Measurements from ENCODE around the gene SATB2.

- TF ChIP-seq CTCF (IDR thresholded peaks at IDR 0.05; ENCODE audit: low read depth, low read length, poor library complexity, severe bottlenecking) (no peak), EZH2phosphoT487 (IDR thresholded peaks at IDR 0.05; ENCODE audit: borderline replicate concordance, low read length) (no peak)
Observed at GRCh38 chr2:199370150-199370780, 87.5 kb downstream of the SATB2 start.
